Measurements from ENCODE around the gene TMEM259. TPM values are rescaled to one million over a fixed set of nuclear protein-coding genes. Genes with fewer than 3 reads are reported as not detected.

The TMEM259 gene
- total RNA-seq, 1 donor from 2014 or later = 154 TPM

DNA sequence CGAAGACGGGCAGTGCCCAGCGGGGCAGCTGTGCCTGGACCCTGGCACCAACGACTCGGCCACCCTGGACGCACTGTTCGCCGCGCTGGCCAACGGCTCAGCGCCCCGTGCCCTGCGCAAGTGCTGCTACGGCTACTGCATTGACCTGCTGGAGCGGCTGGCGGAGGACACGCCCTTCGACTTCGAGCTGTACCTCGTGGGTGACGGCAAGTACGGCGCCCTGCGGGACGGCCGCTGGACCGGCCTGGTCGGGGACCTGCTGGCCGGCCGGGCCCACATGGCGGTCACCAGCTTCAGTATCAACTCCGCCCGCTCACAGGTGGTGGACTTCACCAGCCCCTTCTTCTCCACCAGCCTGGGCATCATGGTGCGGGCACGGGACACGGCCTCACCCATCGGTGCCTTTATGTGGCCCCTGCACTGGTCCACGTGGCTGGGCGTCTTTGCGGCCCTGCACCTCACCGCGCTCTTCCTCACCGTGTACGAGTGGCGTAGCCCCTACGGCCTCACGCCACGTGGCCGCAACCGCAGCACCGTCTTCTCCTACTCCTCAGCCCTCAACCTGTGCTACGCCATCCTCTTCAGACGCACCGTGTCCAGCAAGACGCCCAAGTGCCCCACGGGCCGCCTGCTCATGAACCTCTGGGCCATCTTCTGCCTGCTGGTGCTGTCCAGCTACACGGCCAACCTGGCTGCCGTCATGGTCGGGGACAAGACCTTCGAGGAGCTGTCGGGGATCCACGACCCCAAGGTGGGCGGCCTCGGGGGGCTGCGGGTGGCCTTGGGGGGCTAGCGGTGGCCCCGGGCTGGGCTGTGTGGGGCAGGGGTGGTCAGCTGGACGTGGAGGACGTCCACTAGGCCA is 15.9 kb downstream of the TMEM259 start:
- intact Hi-C loops (cut with micrococcal nuclease) = no loop called here

DNA sequence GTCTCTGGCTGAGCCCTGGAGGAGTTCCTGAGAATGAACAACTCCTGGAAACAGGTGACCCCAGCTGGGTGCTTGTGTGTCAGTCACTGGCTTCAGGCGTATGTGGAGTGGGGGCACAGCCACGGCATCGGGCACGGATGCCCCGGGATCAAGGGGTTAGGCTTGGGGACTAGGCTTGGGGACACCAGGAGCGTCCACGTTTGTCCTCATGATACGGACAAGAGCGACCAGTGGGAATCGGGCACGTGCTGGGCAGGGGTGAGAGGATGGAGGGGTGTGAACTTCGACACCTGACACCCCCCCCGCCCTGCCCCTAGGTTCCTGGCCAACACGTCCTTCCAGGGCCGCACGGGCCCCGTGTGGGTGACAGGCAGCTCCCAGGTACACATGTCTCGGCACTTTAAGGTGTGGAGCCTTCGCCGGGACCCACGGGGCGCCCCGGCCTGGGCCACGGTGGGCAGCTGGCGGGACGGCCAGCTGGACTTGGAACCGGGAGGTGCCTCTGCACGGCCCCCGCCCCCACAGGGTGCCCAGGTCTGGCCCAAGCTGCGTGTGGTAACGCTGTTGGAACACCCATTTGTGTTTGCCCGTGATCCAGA is 16.6 kb downstream of the TMEM259 start:
- intact Hi-C loops (cut with micrococcal nuclease) = no loop called here

DNA sequence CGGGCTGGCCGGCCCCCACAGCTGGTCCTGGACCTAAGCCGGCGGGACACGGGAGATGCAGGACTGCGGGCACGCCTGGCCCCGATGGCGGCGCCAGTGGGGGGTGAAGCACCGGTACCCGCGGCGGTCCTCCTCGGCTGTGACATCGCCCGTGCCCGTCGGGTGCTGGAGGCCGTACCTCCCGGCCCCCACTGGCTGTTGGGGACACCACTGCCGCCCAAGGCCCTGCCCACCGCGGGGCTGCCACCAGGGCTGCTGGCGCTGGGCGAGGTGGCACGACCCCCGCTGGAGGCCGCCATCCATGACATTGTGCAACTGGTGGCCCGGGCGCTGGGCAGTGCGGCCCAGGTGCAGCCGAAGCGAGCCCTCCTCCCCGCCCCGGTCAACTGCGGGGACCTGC is 17.6 kb downstream of the TMEM259 start:
- intact Hi-C loops (cut with micrococcal nuclease) = no loop called here

- intact Hi-C loops (cut with micrococcal nuclease) = no loop called here
These were observed 18.3 kb downstream of the TMEM259 start for GRCh38 chr19:1002600-1002999.

- intact Hi-C loops (cut with micrococcal nuclease) = loop anchor here (1.0 kb wide), 1 partner anchor 80 kb away; no protein-coding TSS in a partner anchor
These were observed 19.3 kb downstream of the TMEM259 start for GRCh38 chr19:1001538-1002166.

- intact Hi-C loops (cut with micrococcal nuclease) = loop anchor here (1.0 kb wide), 1 partner anchor 80 kb away; no protein-coding TSS in a partner anchor
These were observed 20.1 kb downstream of the TMEM259 start for GRCh38 chr19:1000591-1001537.

DNA sequence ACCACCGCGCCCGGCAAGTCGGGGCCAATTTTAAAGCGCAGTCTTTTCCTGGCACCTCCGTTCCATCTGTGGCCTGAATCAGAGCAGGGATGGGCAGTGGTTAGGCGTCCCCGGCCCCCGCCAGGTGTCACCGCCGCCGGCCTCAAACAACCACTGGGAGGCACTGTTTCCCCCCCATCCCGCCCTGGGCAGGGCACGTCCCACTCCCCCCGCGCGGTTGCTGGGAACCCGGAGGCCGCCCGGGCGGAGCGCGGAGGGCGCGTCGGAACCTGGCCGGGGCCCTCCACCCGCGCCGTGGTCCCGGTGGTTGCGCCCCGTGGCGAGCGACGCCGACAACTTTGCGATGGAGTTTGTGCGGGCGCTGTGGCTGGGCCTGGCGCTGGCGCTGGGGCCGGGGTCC is 20.8 kb downstream of the TMEM259 start, which contains the start of gene GRIN3B:
Gene GRIN3B, plus strand, starts transcription at position 325 of the 400 bp plus-strand sequence. Its CDS starts 19 bp downstream, at position 344.
- intact Hi-C loops (cut with micrococcal nuclease) = no loop called here

- intact Hi-C loops (cut with micrococcal nuclease) = loop anchor here (5.0 kb wide), 1 partner anchor 137 kb away; no protein-coding TSS in a partner anchor
These were observed 21.6 kb downstream of the TMEM259 start for GRCh38 chr19:999379-999719.

DNA sequence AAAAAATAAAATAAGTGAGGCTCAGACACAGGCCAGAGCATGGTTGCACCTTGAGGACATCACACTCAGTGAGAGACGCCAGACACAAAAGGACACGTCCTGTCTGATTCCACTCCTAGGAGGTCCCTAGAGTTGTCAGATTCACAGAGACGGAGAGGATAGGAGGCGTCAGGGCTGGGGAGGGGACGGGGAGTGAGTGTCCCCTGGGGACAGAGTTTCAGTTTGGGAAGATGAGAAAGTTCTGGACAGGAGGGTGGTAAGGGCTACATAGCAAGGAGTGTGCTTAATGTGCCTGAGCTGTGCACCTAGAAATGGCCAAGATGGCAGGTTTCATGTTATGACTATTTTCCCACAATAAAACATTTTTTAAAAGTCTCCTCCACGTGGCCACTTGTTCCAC is 22.9 kb downstream of the TMEM259 start:
- intact Hi-C loops (cut with micrococcal nuclease) = loop anchor here (5.0 kb wide), 1 partner anchor 136 kb away; no protein-coding TSS in a partner anchor

GRCh38 chr19:996051-996838 is 24.7 kb downstream of the TMEM259 start:
- intact Hi-C loops (cut with micrococcal nuclease) = loop anchor here (5.0 kb wide), 1 partner anchor 134 kb away; no protein-coding TSS in a partner anchor

DNA sequence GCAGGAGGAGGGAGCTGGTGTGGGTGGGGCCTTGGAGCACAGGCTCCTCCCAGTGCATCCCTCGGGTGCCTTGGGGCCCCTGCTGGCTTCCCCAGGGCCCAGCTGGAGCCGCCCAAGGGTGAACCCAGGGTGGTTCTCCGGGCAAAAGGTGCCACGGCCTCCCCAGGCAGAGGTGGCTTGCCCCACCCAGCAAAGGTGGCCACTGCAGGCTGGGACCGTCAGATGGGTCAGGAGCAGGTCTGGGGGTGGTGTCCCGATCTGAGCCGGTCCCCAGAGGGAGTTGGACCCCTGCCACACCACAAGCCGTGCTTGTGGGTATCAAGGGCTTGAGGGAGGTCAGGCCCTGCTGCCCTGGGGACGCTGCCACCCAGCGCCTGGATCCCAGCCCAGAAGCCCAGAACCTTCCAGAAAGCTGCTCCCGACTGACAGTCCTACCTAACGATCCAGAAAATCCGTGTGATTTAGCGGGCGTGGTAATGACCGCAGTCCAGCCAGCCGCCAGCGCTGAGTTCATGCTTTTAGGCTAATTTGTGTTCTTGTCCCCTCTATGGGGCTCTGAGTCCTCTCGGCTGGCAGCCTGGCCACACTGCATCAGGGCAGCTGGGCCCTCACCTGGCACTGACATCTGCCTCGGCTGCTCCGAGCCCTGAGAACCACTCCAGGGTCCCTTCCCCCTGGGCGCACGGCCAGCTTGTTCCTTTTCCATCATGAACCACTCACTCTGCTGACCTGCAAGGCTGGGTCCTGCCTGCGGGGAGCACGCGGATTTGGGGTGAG is 25.7 kb downstream of the TMEM259 start:
- intact Hi-C loops (cut with micrococcal nuclease) = loop anchor here (5.0 kb wide), 1 partner anchor 133 kb away; no protein-coding TSS in a partner anchor

GRCh38 chr19:994516-994915 is 26.4 kb downstream of the TMEM259 start:
- intact Hi-C loops (cut with micrococcal nuclease) = no loop called here

DNA sequence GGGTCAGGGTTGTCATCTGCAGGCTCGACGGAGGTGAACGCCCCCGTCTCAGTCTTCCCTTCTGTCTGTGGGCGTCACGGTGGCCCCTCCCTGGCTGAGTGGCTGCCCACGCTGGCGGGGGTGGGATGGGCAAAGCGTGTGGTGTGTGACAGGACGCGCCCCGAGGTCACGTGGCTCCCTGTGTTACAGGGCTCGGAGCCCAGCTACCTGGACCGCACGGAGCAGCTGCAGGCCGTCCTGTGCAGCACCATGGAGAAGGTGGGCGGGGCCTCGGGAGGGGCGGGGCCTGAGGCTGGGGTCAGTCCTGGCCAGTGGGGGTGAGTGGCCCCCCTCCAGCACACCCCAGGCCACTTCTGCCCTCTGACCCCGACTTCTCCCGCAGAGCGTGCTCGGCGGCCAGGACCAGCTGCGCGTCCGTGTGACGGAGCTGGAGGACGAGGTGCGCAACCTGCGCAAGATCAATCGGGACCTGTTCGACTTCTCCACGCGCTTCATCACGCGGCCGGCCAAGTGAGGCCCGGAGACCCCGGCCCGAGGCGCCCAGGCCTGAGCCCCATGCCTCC is 27.0 kb downstream of the TMEM259 start:
- intact Hi-C loops (cut with micrococcal nuclease) = no loop called here

DNA sequence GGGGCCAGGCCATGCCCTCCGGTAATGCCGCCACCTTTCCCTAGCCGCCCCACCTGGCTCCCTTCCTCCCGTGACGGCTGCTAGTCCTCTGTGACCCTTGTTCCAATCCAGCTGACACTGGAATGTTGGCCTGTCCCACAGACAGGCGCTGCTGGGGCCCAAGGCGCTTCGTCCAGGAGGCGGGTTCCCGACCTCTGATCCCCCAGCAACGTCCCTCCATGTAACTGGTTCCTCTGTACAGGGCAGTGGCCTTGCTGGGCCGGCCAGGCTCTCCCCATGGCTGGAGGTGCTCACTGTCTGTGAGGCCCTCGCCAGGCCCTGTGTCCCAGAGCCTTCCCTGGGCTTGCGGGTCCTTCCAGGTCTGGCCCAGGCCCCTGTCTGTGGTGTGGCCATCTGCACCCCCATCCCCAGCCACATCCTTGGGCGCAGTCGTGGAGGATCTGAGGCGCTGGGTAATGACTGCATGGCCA is 27.5 kb downstream of the TMEM259 start:
- intact Hi-C loops (cut with micrococcal nuclease) = no loop called here

- intact Hi-C loops (cut with micrococcal nuclease) = no loop called here
These were observed 28.3 kb downstream of the TMEM259 start for GRCh38 chr19:992670-993055.

GRCh38 chr19:991932-992669 is 28.8 kb downstream of the TMEM259 start:
- intact Hi-C loops (cut with micrococcal nuclease) = no loop called here

DNA sequence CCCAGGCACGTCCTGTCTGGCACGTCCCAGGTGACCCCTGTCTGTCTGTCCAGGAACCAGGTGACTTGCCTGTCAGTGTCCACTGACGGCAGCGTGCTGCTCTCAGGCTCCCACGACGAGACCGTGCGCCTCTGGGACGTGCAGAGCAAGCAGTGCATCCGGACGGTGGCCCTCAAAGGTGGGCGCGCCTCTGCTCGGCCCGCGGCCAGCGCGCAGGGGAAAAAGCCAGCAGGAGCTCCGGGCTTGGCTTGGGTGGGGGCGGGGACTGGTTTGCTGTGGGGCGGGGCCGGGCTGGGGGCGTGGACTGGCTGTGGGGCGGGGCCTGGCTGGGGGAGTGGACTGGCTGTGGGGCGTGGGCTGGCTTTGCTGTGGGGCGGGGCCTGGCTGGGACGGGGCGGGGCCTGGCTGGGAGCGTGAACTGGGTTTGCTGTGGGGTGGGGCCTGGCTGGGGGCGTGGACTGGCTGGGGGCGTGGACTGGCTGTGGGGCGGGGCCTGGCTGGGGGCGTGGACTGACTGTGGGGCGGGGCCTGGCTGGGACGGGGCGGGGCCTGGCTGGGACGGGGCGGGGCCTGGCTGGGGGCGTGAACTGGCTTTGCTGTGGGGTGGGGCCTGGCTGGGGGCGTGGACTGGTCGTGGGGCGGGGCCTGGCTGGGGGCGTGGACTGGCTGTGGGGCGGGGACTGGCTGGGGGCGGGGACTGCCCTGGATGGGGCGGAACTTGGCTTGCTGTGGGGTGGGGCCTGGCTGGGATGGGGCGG is 29.6 kb downstream of the TMEM259 start:
- intact Hi-C loops (cut with micrococcal nuclease) = no loop called here
